GM19463 (cell line): ENCODE results near the gene BTNL2.
"Not testable (repeated sequence)": the region's sequence is repeated elsewhere in the genome, so short reads cannot be mapped to it uniquely, and the experiment has no call there.

ENCODE experiments used
- ATAC-seq: cut with Tn5 transposase; IDR thresholded peaks from one replicate; pipeline ENCODE4 v1.9.1; 2021; ENCODE audit warnings: mild to moderate bottlenecking, moderate library complexity; ENCODE audit not compliant: unreplicated experiment

The BTNL2 gene

DNA sequence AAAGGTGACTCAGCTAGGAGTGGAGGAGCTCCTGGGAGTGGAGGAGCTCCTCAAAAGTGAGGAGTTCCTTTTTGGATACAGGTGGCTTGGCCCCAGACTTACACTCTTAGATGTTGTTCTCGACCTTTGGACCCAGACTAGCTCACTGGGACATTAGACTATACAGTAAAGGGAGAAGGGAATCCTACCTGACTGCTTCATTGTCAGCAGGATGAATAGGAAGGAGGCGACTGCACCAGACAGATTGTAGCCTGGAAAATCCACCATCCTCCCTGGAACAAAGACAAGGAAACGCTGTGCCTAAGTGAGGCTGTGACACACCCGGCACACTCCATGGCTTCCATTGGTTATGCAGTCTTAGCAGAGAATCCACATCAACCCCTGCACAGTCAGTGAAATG lies at the start of gene BTNL2:
Gene BTNL2 (minus strand): TSS at position 325 of the 400 bp plus-strand sequence. CDS start 58 bp downstream, at position 267.
- no peak for ATAC-seq

GRCh38 chr6:32449088-32449736 lies 42.2 kb upstream of the BTNL2 start:
- no peak for ATAC-seq

GRCh38 chr6:32447932-32448331 lies 41.0 kb upstream of the BTNL2 start:
- ATAC-seq = no peak

DNA sequence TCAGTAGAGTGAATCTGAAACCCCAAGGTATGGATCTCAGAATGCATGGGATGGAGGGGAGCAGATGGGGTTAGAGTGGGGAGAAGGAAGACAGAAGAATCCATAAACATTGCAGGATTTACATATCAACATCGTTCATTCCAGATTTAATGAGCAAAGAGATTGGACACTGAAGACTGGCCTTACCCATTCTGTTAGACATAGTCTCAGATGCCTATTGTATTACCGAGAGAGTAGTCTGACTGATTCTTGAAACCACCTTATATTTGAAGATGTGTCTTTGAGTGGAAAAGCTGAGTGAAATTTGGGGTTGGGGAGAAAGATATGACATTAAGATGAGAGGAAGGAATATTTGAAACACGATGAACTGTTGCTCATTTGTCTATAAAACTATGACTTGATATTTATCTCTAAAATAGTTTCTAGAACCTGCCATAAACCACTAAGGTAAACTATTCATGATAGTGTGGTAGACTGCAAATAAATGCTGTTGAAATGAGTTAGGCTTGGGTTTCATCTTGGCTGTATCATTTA lies 38.4 kb upstream of the BTNL2 start:
- no peak for ATAC-seq

DNA sequence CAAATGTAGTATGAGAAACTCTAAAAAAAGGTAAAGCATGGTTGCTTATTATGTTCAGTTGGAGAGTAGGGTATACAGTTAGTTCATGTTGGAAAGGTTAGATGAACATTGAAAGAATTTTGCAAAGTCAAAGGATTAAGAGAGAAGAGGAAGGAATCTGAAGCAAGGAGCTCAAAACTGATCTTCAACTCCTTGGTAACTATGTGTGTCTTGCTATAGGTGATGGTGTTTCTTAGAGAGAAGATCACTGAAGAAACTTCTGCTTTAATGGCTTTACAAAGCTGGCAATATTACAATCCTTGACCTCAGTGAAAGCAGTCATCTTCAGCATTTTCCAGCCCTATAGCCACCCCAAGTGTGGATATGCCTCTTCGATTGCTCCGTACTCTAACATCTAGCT lies 37.5 kb upstream of the BTNL2 start:
- no peak for ATAC-seq

DNA sequence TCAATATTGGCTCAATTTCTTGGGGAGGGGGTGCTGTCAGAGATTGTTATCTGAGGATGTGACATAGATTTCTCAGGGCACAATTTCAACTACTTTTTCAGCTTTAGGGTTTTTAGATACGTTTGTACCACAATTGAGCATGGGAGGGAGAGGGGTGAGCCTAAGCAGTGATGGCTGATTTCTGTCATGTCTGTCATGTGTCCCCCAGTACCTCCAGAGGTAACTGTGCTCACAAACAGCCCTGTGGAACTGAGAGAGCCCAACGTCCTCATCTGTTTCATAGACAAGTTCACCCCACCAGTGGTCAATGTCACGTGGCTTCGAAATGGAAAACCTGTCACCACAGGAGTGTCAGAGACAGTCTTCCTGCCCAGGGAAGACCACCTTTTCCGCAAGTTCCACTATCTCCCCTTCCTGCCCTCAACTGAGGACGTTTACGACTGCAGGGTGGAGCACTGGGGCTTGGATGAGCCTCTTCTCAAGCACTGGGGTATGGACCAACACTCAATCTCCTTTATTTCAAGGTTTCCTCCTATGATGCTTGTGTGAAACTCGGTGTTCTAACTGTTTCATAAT lies 36.1 kb upstream of the BTNL2 start:
- ATAC-seq = no peak

- ATAC-seq = no peak
These were observed 35.3 kb upstream of the BTNL2 start for GRCh38 chr6:32442243-32442667.

DNA sequence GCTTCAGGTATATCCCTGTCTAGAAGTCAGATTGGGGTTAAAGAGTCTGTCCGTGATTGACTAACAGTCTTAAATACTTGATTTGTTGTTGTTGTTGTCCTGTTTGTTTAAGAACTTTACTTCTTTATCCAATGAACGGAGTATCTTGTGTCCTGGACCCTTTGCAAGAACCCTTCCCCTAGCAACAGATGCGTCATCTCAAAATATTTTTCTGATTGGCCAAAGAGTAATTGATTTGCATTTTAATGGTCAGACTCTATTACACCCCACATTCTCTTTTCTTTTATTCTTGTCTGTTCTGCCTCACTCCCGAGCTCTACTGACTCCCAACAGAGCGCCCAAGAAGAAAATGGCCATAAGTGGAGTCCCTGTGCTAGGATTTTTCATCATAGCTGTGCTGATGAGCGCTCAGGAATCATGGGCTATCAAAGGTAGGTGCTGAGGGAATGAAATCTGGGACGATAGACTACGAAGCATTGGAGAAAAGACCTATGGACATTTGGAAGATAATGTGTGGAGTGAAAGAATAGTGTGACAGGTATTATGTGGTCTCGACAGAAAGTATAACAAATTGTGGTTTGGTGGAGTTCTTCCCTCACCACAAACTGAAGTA lies 32.7 kb upstream of the BTNL2 start, which contains the start of gene HLA-DRA:
Gene HLA-DRA (plus strand): TSS at position 286 of the 613 bp plus-strand sequence. CDS start 64 bp downstream, at position 350.
- ATAC-seq = peak; percentile 46

- ATAC-seq = no peak
These were observed 32.2 kb upstream of the BTNL2 start for GRCh38 chr6:32439139-32439538.

- peak; percentile 72 for ATAC-seq
These were observed 30.2 kb upstream of the BTNL2 start for GRCh38 chr6:32436995-32437836.

DNA sequence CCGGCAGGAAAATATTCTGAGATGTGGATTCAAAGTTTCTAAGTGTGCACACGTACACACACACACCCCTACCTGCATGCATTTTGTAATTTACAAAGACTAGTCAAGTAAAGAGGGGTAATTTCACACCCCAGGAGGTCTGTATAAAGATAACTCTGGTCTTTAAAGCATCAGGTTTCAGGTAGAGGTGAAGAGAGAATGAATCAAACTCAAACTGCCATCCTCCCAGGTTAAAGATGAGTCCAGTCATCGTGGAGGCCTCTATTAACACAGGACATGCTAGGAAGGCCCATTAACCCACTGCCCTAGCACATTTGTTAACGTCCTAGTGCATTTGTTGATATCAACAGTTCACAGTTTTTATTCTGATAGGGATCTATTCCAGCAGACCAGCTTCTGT lies 29.2 kb upstream of the BTNL2 start:
- ATAC-seq = no peak

- not testable (repeated sequence) for ATAC-seq
These were observed 27.0 kb upstream of the BTNL2 start for GRCh38 chr6:32433950-32434349.

DNA sequence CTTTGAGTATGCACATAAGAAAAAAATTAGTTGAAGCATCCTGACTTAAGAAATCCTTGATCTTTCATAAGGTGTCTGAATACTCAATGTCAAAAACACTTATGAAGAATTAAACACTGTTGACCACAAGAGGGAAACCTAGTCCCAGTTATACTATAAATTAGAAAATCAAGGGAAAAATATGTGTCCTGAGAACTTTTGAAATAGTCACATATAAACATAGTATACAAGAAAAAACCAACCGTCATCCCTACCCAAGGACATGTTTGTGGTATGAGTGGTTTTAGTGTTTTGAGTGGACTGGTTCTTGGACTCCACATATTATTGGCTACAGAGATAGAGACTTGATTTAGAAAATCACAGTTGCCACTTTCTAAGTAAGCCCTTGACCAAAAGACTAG lies 25.1 kb upstream of the BTNL2 start:
- no peak for ATAC-seq

- no peak for ATAC-seq
These were observed 24.2 kb upstream of the BTNL2 start for GRCh38 chr6:32431142-32431541.

- ATAC-seq = no peak
These were observed 23.2 kb upstream of the BTNL2 start for GRCh38 chr6:32430179-32430578.

GRCh38 chr6:32427934-32428474 lies 21.0 kb upstream of the BTNL2 start:
- no peak for ATAC-seq

- ATAC-seq = no peak
These were observed 20.2 kb upstream of the BTNL2 start for GRCh38 chr6:32427218-32427617.

DNA sequence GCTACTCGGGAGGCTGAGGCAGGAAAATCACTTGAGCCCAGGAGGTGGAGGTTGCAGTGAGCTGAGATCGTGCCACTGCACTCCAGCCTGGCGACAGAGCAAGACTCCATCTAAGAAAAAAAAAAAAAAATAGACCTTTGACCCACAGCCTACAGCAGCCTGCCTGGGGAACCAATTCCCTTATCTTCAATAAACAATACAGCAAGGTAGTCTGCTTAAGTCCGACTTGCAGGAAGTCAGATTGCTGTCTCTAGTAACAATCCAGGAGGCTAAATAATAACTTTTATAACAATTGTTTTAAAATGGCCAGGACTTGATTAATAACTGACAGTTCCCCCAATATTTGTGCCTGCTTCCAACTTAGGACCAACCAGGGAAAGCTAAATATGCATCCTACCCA lies 19.4 kb upstream of the BTNL2 start:
- no peak for ATAC-seq

DNA sequence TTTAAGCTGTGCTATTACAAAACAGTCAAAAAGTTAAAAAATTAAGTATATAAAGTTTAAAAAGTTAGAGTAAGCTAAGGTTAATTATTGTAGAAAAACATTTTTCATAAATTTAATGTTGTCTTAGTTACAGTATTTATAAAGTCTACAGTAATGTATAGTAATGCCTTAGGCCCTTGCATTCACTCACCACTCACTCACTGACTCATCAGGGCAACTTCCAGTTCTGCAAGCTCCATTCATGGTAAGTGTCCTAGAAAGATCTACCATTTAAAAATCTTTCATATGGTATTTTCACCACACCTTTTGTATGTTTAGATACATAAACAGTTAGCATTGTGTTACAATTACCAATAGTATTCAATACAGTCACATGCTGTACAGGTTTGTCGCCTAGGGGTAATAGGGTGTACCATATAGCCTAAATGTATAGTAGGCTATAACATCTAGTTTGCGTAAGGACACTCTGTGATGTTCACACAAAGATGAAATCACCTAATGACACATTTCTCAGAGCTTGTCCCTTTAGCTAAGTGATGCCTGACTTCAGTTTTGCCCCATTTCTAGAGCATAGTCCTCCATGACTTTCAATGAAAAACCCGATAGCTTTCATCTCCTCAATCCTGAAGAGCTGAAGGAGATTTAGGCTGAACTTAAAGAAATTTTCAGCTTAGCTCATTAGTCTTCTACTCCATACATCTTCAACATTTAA lies 17.8 kb upstream of the BTNL2 start:
- ATAC-seq = no peak

GRCh38 chr6:32416036-32416435 lies 9.1 kb upstream of the BTNL2 start:
- ATAC-seq = no peak
